ENCODE measurements around the gene ADAM21. TPM values are rescaled to one million over a fixed set of nuclear protein-coding genes. Genes with fewer than 3 reads are reported as not detected.
"Not testable (repeated sequence)": the region's sequence is repeated elsewhere in the genome, so short reads cannot be mapped to it uniquely, and the experiment has no call there.

ADAM21 gene
- 0.03 TPM in 1 of 2 replicates, not detected in the other for total RNA-seq (2014; rRNA removed; shearing (Covaris generic))

- no peaks in the 10 kb centered on the region for H3K36me3 ChIP-seq (replicated peaks; ENCODE audit: control insufficient read depth, insufficient read depth, low read length)
- H3K27me3 ChIP-seq (ENCODE audit: control insufficient read depth, insufficient read depth, low read length), result no peaks in the 10 kb centered on the region
- no peak for DNase-seq
- H3K4me3 ChIP-seq (ENCODE audit: insufficient read depth, low read depth, low read length), result no peak within 1 kb of the TSS
Measured at GRCh38 chr14:70451874-70452273, at the start of gene ADAM21. Gene ADAM21, plus strand, starts transcription at chr14:70452174. Its CDS starts 5,326 bp downstream, at chr14:70457500.

GRCh38 chr14:70403335-70403734 lies 48.6 kb upstream of the ADAM21 start:
- not testable (repeated sequence) for H3K27me3 ChIP-seq (ENCODE audit: control insufficient read depth, insufficient read depth, low read length); H3K36me3 ChIP-seq (replicated peaks; ENCODE audit: control insufficient read depth, insufficient read depth, low read length); H3K4me3 ChIP-seq (ENCODE audit: insufficient read depth, low read depth, low read length); DNase-seq

GRCh38 chr14:70406216-70406615 lies 45.8 kb upstream of the ADAM21 start:
- not testable (repeated sequence) for H3K27me3 ChIP-seq (ENCODE audit: control insufficient read depth, insufficient read depth, low read length); H3K36me3 ChIP-seq (replicated peaks; ENCODE audit: control insufficient read depth, insufficient read depth, low read length); DNase-seq; H3K4me3 ChIP-seq (ENCODE audit: insufficient read depth, low read depth, low read length)

GRCh38 chr14:70407621-70408020 lies 44.4 kb upstream of the ADAM21 start:
- no peak for DNase-seq
- Histone ChIP-seq H3K36me3 (replicated peaks; ENCODE audit: control insufficient read depth, insufficient read depth, low read length) (no peaks in the 10 kb centered on the region), H3K4me3 (ENCODE audit: insufficient read depth, low read depth, low read length) (no peak overlapping the region), H3K27me3 (ENCODE audit: control insufficient read depth, insufficient read depth, low read length) (no peaks in the 10 kb centered on the region)

GRCh38 chr14:70415788-70416187 lies 36.2 kb upstream of the ADAM21 start:
- Histone ChIP-seq H3K27me3 (ENCODE audit: control insufficient read depth, insufficient read depth, low read length) (no peaks in the 10 kb centered on the region), H3K36me3 (replicated peaks; ENCODE audit: control insufficient read depth, insufficient read depth, low read length) (no peaks in the 10 kb centered on the region), H3K4me3 (ENCODE audit: insufficient read depth, low read depth, low read length) (peak overlapping the region; percentile 66)
- DNase-seq, result no peak

- DNase-seq, result no peak
- Histone ChIP-seq H3K27me3 (ENCODE audit: control insufficient read depth, insufficient read depth, low read length) (no peaks in the 10 kb centered on the region), H3K4me3 (ENCODE audit: insufficient read depth, low read depth, low read length) (peak overlapping the region; percentile 66), H3K36me3 (replicated peaks; ENCODE audit: control insufficient read depth, insufficient read depth, low read length) (no peaks in the 10 kb centered on the region)
Measured at GRCh38 chr14:70416338-70416724, 35.6 kb upstream of the ADAM21 start.

- DNase-seq, result peak; percentile 66
- Histone ChIP-seq H3K36me3 (replicated peaks; ENCODE audit: control insufficient read depth, insufficient read depth, low read length) (no peaks in the 10 kb centered on the region), H3K4me3 (ENCODE audit: insufficient read depth, low read depth, low read length) (peak within 1 kb of the TSS; percentile 66), H3K27me3 (ENCODE audit: control insufficient read depth, insufficient read depth, low read length) (no peaks in the 10 kb centered on the region)
Measured at GRCh38 chr14:70416725-70417349, 35.1 kb upstream of the ADAM21 start, which contains the start of gene SYNJ2BP. Gene SYNJ2BP, minus strand, starts transcription at chr14:70417090. Its CDS starts 127 bp downstream, at chr14:70416963.

- not testable (repeated sequence) for H3K27me3 ChIP-seq (ENCODE audit: control insufficient read depth, insufficient read depth, low read length); H3K4me3 ChIP-seq (ENCODE audit: insufficient read depth, low read depth, low read length); H3K36me3 ChIP-seq (replicated peaks; ENCODE audit: control insufficient read depth, insufficient read depth, low read length); DNase-seq
Measured at GRCh38 chr14:70419270-70419931, 32.6 kb upstream of the ADAM21 start.

- Histone ChIP-seq H3K4me3 (ENCODE audit: insufficient read depth, low read depth, low read length) (no peak overlapping the region), H3K36me3 (replicated peaks; ENCODE audit: control insufficient read depth, insufficient read depth, low read length) (no peaks in the 10 kb centered on the region), H3K27me3 (ENCODE audit: control insufficient read depth, insufficient read depth, low read length) (no peaks in the 10 kb centered on the region)
- no peak for DNase-seq
Measured at GRCh38 chr14:70422538-70422937, 29.4 kb upstream of the ADAM21 start.

GRCh38 chr14:70425354-70425753 lies 26.6 kb upstream of the ADAM21 start:
- no peak overlapping the region for H3K4me3 ChIP-seq (ENCODE audit: insufficient read depth, low read depth, low read length)
- H3K36me3 ChIP-seq (replicated peaks; ENCODE audit: control insufficient read depth, insufficient read depth, low read length), result no peaks in the 10 kb centered on the region
- no peaks in the 10 kb centered on the region for H3K27me3 ChIP-seq (ENCODE audit: control insufficient read depth, insufficient read depth, low read length)
- DNase-seq, result no peak

- H3K27me3 ChIP-seq (ENCODE audit: control insufficient read depth, insufficient read depth, low read length); DNase-seq; H3K36me3 ChIP-seq (replicated peaks; ENCODE audit: control insufficient read depth, insufficient read depth, low read length); H3K4me3 ChIP-seq (ENCODE audit: insufficient read depth, low read depth, low read length): not testable (repeated sequence)
Measured at GRCh38 chr14:70426555-70426954, 25.4 kb upstream of the ADAM21 start.

- DNase-seq, result no peak
- no peaks in the 10 kb centered on the region for H3K27me3 ChIP-seq (ENCODE audit: control insufficient read depth, insufficient read depth, low read length)
- no peak overlapping the region for H3K4me3 ChIP-seq (ENCODE audit: insufficient read depth, low read depth, low read length)
- H3K36me3 ChIP-seq (replicated peaks; ENCODE audit: control insufficient read depth, insufficient read depth, low read length), result no peaks in the 10 kb centered on the region
Measured at GRCh38 chr14:70436867-70437266, 15.1 kb upstream of the ADAM21 start.

GRCh38 chr14:70441641-70442040 lies 10.3 kb upstream of the ADAM21 start:
- no peak for DNase-seq
- Histone ChIP-seq H3K36me3 (replicated peaks; ENCODE audit: control insufficient read depth, insufficient read depth, low read length) (no peaks in the 10 kb centered on the region), H3K27me3 (ENCODE audit: control insufficient read depth, insufficient read depth, low read length) (no peaks in the 10 kb centered on the region), H3K4me3 (ENCODE audit: insufficient read depth, low read depth, low read length) (no peak overlapping the region)

- H3K4me3 ChIP-seq (ENCODE audit: insufficient read depth, low read depth, low read length), result no peak overlapping the region
- no peak for DNase-seq
- H3K36me3 ChIP-seq (replicated peaks; ENCODE audit: control insufficient read depth, insufficient read depth, low read length), result no peaks in the 10 kb centered on the region
- H3K27me3 ChIP-seq (ENCODE audit: control insufficient read depth, insufficient read depth, low read length), result no peaks in the 10 kb centered on the region
Measured at GRCh38 chr14:70442750-70443149, 9.2 kb upstream of the ADAM21 start.

- no peak overlapping the region for H3K4me3 ChIP-seq (ENCODE audit: insufficient read depth, low read depth, low read length)
- no peaks in the 10 kb centered on the region for H3K27me3 ChIP-seq (ENCODE audit: control insufficient read depth, insufficient read depth, low read length)
- no peak for DNase-seq
- H3K36me3 ChIP-seq (replicated peaks; ENCODE audit: control insufficient read depth, insufficient read depth, low read length), result no peaks in the 10 kb centered on the region
Measured at GRCh38 chr14:70448633-70449340, 3.2 kb upstream of the ADAM21 start.

Data from H7 (cell line).